C1 segment of cervical spinal cord (tissue), 14 donors: ENCODE results near the gene HIVEP3.
"Not testable (repeated sequence)": the region's sequence is repeated elsewhere in the genome, so short reads cannot be mapped to it uniquely, and the experiment has no call there.

Source experiments
- DNase-seq, 14 donors: peaks; one replicate each; lab custom pipeline; 2025; lab: John Stamatoyannopoulos, UW

HIVEP3 gene

DNA sequence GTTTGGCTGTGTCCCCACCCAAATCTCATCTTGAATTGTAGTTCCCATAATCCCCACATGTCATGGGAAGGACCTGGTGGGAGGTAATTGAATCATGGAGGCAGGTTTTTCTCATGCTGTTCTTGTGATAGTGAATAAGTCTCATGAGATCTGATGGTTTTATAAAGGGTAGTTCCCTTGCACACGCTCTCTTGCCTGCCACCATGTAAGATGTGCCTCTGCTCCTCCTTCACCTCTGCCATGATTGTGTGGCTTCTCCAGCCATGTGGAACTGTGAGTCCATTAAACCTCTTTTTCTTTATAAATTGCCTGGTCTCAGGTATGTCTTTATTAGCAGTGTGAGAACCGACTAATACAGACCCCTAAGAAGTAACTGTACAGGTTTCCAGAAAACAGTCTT lies 2.5 kb upstream of the HIVEP3 start:
- not testable (repeated sequence) for DNase-seq

DNA sequence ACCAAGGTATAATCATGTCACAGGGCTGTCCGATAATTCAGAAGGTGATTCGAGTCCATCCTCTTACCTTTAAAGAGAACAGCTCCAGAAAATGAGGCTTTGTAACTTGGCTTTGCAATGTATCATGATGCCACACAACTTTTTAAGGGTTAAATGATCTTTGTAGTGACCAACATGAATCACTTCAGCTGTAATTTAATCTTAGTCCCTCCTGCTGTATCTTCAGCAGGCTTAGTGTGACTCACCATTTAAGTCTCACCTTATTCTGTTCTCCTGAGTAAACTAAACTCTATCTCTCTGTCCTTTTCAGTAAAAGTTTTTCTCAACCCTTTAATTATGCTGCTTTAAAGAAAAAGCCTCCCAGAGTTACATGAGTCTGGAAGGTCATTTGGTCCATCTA lies 1.9 kb upstream of the HIVEP3 start:
- DNase-seq = no peak

DNA sequence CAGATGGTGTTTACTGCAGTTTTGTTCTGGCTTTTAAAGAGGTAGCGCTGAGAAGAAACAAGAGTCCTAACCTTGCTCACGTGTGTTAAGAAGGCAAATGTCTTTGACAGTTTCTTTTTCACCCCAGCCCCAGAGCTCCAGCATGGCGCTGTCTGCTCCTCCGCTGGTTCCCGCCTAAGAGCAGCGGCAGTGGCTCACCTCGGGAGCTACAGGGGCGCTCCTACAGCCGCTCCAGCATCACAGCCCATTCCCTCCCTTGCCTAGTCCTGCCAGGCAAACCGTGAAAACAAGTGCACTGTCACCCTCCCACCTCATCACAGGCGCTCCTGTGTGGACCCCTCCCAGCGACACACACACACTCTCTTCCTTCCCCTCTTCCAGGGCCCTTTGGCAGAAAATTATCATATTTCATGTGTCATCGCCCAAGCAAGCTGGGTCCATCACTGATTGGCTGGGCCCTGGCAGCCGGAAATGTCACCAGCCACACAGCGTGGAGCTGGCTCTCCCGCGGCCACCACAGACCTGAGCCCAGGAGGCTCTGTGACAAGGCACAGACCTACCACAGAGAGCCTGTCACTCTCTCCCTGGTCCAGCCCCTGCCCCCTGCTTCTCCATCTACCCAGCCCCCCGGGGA lies 1.2 kb upstream of the HIVEP3 start:
- peak in 5 of 14 donors; percentile 21 to 94 (median 40) for DNase-seq

DNA sequence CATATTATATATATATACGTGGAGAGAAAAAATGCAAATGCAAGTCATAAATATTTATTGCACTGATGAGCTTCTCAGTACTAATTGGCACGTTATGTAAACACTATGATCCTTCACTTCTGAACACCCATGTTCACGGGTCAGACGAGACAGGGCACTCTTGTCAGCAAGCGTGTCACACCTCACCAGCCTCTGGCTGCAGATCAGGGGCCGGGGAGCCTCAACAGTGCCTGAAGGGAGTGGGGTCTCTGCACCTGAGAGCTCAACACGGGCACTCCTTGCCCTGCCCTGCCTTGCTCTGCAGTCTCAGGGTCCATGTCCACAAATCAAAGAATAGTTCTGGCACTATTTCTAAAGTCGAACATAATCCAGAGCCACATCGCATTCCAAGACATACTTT lies 409 bp upstream of the HIVEP3 start:
- DNase-seq = peak in 1 of 14 donors; percentile 48

DNA sequence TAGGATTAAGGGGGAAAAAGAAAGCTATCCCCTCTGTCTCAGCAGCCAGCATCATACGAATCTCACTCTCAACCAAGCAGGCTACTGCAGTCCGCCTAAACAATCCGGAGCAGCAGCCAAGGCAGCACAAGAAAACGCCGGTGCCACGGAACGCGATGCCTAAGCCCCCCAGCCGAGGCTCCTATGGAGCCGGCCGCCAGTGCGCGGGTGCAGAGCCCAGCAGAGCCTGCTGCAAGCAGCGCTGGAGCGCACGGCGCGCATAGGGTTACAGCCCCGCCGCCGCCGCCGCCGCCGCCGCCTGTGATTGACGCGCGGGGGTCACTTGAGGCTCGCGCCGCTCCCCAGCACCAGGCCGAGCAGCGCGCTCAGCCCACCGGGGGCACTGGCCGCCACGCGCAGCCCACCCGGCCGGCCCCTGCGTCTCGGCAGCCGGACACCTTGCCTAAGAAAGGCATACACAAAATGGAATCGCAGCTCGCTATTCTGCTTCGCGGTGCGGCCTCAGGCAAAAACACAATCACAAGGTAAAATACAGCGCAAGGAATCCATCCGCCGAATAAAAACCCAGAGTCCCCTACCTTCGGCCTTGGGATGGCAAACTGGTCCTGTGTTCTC lies 780 bp downstream of the HIVEP3 start:
- peak in 11 of 14 donors; percentile 28 to 70 (median 41) for DNase-seq

DNA sequence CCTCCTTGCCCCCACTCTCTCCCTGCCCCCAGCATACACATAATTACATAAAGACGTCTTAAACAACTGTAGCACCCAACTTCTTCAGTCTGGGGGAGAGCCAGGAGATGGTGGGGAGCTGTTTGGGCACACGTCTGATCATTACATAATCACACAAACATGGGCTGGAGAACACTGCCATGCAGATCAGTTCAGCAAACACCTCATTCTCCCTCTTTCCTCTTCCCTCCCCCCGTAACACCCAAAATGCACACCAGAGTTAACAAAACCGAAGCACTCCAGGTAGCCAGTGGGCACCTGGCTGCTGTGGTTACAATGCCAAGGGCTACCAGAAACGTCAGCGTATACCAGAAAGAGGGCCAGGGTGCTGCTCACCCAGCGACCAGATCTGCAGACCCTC lies 1.6 kb downstream of the HIVEP3 start:
- DNase-seq = peak in 1 of 14 donors; percentile 55

DNA sequence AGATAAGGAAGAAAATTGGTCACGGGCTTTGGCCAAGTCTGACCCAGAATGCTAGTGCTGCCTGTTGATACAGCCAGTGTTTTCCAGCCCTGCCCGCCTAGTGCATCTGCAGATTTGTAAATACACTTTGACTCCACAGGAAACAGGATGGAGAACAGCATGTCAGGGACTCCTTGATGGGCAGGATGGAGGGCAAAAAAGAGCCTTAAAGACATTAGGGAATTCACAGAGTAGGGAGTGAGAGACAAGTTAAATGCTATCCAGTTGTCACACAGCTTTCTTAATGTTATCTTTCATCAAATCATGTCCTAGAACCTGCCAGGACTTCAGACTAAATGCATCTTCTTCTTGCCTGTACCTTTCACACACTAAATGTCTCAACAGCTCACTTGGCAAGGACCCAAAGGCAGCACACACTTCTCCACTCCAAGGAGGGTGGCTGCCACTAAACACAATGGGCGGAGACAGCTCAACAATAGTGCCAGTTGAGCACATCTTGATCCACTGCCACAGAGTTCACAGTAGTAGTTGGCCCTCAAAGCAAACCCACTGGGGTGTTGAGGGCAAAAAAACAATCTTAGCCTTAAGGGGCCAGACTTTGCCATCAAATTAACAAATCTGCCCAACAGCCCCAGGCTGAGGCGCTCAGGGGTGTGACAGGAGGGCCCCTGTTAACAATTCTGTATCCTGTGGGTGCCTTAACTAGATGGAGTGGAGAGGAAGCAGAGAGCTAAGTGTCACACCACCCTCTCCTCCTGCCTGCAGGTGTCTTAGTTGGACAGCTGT lies 2.7 kb downstream of the HIVEP3 start:
- DNase-seq = peak in 7 of 14 donors; percentile 11 to 58 (median 20)

DNA sequence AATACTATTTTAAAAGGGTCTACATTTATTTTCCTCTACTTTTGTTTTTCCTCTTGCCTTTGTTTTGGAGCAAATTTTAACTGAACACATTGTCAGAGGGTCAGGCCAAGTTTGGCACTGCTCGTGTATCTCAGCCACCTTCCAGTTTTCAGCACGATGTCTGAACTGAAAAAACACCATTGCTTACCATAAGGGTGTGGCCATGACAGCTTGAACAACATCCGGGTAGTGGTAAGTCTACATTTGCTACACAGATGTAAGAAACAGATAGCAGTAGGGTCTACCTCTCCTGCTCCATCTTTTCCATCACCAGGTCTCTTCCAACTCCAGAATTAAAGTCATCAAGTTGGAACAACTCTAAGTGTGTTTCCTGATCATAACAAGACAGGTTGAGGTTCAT lies 4.2 kb downstream of the HIVEP3 start:
- no peak for DNase-seq

DNA sequence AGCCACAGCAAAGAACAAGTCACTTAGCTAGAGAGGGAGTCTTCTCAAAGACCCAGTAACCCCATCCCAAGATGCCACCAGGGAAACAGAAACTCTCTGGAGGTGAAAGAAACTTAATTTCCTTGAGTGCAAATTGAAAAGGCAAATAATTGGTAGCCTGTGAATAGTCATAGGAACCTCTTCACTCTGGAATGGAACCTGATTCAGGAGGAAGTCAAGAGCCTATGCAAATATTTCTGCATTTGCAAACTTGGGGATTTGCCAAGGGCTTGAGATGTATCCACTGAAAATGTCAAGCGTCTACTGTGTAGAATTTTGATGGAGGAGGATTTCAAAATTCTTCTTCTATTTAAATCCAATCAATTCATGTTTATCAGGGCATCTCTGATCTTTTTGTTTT lies 5.7 kb downstream of the HIVEP3 start:
- DNase-seq = no peak

DNA sequence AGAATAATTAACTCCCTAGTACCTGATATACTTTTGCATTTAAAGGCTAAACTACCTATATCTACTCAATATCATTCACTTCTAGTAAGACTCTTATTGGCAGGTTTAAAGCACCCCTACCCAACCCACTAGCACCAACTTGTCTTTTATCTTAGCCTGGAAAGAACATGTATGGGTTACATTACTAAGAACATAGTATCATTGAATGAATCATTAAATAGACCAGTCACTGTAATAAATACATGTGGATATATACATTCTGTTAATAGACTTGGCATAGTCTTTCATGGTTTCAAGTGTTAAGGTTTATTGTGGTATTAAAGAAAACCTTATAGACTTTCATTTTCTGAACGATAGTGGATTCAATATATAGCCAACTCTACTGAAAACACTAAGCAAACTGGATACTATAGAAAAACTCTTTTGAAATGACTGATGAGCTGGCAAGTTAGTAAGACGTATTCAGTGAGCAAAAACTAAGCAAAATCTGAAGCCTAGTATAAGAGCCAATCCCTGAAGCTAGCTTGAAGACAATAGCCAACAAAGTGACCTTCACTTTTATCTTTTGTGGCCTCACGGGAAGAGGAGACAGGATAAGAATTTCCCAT lies 10.3 kb downstream of the HIVEP3 start:
- no peak for DNase-seq

DNA sequence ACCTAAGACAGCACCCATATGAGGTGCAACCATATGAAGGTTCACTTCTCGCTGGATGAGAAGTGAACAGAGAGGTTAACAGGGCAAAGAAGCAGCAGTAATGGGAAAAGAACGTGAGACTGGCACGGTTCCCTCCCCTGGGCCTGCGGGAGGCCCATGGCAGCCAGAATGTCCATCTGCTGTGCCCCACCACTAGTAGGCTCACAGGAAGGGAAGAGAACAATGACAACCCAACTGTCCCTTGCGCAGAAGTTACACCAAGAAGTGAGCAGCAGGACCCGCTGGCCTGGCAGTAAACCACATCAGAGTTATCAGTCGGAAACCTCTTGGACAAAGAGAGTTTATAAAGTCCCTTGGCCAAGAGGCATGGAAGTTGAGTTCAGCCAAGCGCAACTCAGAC lies 11.3 kb downstream of the HIVEP3 start:
- DNase-seq = peak in 1 of 14 donors; percentile 66

DNA sequence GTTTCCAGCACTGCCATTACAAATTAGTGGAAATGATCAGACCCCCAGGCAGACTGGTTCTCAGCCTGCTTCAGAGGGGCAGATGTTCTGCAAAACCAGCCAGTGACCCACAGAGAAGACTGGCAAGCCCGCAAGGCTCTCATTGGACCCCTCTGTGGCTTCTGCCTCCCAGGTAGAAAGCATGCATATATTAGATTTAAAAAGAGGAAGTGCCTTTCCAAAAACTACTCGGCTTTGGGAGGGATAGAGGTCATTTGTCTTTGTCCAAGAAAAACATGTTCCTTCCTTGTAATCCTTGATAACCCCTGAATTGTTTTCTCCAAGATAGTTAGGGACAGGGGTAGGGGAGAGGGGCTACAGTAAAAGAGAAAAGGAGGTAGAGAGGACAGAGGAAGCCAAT lies 11.8 kb downstream of the HIVEP3 start:
- DNase-seq = no peak

DNA sequence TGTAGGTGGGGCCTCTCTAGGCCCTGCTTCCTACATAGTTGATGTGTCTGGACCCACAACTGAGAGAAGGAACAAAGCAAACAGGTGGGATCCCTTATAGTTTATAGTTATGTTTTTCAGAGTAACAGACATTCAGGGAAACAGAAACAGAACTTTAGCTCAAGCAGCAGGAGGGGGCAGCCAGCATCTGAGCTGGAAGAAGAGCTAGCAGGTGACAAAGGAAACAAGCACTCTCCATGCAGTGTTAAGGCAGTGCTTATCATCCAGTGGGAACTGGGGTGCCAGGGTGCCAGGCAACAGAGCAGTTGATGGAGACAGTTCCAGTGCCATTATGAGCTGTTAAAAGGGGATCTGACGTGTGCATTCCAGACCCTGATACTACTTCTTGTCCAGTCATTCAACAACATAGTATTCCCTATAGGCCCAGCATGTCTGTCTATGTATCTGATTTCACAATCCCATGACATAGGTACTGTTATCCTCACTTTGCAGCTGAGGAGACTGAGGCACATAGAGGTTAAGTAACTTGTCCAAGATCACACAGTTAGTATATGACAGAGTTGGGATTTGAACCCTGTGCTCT lies 13.5 kb downstream of the HIVEP3 start:
- DNase-seq = no peak

DNA sequence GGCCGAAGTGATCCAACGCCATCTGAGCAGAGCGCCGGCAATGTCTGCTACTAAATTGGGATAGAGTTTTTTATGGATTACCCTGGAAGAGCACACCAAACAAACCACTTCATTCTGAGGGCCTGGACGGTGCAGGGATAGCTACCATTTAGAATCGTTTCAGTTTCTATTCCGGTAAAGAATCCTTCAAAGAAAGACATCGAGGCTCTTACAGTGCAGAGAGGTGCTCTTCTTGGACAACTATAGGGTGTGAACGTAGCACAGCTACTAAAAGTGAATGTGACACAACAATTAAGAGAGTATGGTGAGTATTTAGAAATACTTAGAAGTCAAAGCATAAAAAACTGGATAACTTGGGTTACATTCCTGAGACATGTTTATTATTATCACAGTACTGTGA lies 16.1 kb downstream of the HIVEP3 start:
- no peak for DNase-seq

DNA sequence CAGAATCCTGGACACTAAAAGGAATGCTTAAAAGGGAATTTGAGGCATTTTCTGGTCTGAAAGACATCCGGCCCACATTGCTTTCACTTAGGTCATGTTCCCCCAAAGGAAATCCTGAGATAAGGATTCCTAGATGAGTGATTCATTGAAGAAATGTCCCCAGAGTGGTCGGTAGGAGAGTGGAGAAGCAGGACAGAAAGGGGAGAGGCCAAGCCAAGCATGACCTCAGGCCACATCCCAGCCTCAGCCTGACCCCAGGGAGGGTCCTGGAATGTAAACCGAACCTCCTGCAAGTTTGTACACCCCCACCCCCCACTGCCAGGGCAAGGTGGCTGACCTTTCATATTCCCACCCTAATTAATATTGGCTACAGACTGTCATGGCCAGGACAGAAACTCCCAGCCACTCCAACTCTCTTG lies 16.6 kb downstream of the HIVEP3 start:
- no peak for DNase-seq

DNA sequence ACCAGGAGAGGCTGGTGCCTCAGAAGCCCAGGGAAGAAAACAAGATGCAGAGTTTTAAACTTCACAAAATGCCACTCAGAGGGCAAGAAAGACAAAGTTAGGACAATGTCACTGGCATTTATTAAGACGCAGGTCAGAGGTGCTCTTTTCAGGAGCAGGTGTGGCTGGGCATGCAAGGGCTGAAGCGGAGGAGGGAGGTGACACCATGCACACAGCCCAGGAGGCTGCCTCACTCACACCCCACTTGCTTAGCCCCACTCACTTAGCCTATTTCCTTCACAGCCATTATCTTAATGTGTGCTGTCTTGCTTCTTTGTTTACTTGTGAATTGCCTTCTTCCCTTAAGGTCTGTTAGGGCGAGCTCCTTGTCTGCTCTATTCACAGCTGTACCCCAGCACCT lies 17.2 kb downstream of the HIVEP3 start:
- no peak for DNase-seq

DNA sequence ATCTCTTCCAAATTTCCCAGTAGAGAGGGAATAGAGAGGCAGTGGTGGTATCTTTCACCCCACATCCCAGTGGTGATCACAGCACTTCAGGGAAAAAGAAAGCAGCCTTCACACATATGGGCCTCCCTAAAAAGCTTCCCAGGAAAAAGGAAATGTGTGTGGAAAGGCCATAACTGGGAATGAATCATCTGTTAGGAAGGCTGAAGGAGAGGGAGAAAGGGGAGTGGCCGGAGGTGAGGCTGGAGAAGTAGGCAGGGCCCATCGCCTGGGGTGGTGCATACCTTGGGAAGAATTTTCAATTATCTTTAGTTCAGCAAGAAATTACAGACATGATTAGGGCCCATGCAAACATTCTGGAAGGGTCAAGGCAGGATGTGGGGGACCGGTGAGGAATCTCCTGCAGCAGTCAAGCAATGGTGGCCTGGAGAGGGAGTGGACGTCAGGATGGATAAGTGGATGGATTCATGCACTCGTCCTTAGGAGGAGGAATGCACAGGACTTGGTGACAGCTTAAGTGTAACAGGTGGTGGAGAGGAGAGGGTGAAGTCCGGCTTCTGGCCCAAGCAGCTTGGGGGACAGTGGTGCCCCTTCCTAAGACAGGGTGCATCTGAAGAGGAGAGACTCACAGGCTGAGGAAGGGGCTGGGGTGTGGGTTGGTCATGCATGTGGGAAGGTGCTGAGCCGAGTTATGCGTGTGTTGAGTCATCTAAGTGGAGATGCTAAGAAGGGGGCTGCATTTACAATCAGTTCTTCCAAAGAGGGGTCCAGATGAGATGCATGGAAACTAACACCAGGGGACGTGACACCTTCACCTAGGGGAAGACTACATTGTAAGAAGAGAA lies 17.9 kb downstream of the HIVEP3 start:
- no peak for DNase-seq

DNA sequence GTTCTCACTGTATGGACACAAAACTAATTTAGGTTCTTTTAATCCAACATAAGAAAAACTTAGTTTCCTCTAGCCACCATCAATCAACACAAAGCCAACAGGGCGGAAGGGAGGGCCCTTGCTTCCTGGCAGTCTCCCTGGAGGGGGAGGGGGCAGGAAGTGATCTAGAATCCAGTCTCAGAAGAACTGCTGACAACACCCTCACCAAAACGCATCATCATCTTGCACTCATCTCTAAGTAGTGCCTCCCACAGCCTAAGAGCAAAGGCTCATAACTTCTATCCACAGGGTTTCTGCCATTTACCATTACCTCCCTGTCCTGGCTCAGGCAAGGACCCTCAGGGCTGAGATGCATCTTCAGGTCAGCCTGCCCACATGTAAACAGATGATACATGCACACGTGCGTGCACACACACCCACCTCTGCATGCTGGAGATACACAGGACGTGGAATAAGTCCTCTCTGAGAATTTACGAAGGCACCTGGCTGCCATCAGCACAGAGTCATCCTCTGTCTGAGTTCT lies 20.5 kb downstream of the HIVEP3 start:
- no peak for DNase-seq

DNA sequence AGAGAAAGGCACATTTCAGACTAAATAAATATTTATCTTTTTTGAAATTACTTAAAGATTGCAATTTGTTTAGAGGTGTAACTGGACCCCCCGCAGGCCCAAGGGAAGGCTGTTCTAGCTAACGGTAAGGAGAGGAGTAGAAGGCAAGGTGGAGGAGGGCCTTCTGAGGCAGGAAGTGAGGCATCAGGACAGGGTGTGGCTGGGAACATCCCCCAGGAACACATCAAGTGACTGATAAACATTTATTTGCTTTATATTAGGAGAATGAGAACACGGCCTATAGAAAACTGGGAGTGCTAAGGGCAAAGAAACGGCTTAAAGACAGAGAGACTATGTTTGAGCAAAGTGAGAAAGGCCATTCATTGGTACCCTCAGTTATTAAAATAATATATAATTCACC lies 23.2 kb downstream of the HIVEP3 start:
- DNase-seq = no peak

DNA sequence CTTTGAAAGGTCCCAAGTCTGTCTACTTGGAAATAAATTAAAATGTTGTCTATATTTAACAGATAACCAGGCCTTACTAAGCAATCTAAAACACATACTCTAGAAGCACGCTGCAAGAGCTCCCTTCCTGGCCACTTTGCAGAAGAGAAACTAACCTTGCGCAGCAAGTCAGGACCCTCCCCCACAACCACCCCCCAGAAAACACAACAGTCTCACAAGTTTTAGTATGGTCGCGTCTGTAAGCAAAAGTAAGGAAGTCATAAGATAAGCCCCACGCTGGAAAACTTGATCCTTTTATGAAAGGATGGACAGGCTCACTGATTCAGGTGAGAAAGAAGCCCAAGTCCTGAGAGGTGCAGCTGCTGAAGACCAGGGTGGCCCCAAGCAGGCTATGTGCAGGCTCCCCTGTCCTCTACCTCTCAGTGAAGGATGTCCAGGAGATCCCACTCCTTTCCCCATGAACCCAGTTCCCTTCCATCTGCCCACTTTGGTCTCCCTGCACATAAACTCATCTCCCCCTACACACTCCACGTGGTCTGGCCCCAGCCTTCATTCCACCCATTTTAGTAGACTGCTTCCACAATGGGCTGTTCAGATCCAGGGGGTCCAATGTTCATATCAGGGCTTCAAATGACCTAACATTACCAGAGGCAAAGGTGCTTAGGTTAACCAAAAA lies 23.8 kb downstream of the HIVEP3 start:
- no peak for DNase-seq
